HL-60/S4 treated with retinoic acid at 250 ng/mL for 4 days and 3 days (cell line): ENCODE measurements around the gene TAS2R50.

ENCODE experiments used
- in situ Hi-C: fragments of 300-500 bp; cut with MboI; formaldehyde crosslinking; loops from 2 replicates; pipeline ENCODE4 v1.7.0; 2022; ENCODE audit warnings: low sequenced_read_pairs

Gene TAS2R50

GRCh38 chr12:10956085-10956484 is 30.6 kb downstream of the TAS2R50 start:
- in situ Hi-C loops = no loop called here

GRCh38 chr12:10952645-10953044 is 34.1 kb downstream of the TAS2R50 start:
- in situ Hi-C loops = no loop called here

- in situ Hi-C loops = no loop called here
These were observed 43.5 kb downstream of the TAS2R50 start for GRCh38 chr12:10943167-10943566.

GRCh38 chr12:10941916-10942607 is 44.6 kb downstream of the TAS2R50 start:
- in situ Hi-C loops = no loop called here

GRCh38 chr12:10941369-10941768 is 45.3 kb downstream of the TAS2R50 start:
- in situ Hi-C loops = no loop called here

GRCh38 chr12:10940389-10940788 is 46.3 kb downstream of the TAS2R50 start:
- in situ Hi-C loops = no loop called here

- in situ Hi-C loops = no loop called here
These were observed 47.5 kb downstream of the TAS2R50 start, which contains the start of gene TAS2R14 for GRCh38 chr12:10939163-10939562. TAS2R14 (minus strand) TSS chr12:10939263; CDS start chr12:10939207, 56 bp downstream.

GRCh38 chr12:10936506-10936905 is 50.2 kb downstream of the TAS2R50 start:
- in situ Hi-C loops = no loop called here
